ENCODE results near the gene HNRNPH3.

HNRNPH3 gene

GRCh38 chr10:68366600-68366999 lies 34.7 kb downstream of the HNRNPH3 start:
- Histone ChIP-seq H3K9me2 (replicated peaks; ENCODE audit: control insufficient read depth, low read length) (no peaks in the 10 kb centered on the region), H3K27me3 (ENCODE audit: control insufficient read depth, low read length) (no peaks in the 10 kb centered on the region), H4K20me1 (ENCODE audit: control insufficient read depth, insufficient read depth, low read depth, low read length) (no peaks in the 10 kb centered on the region), H3F3A (ENCODE audit: control insufficient read depth, insufficient read depth) (0 out of 2 replicates have a peak, but pooled peaks cover 2% of the 10 kb centered on the region), H3K36me3 (ENCODE audit: control insufficient read depth, low read length) (peaks cover 9% of the 10 kb centered on the region), H3K27ac (ENCODE audit: low read depth, low read length) (no peak overlapping the region), H3K4me1 (ENCODE audit: control insufficient read depth, low read length) (peaks cover 10% of the 10 kb centered on the region), H3K4me2 (ENCODE audit: low read length) (no peak overlapping the region), H3K79me2 (ENCODE audit: control insufficient read depth, low read length) (no peaks in the 10 kb centered on the region), H3K9me3 (ENCODE audit: control insufficient read depth, insufficient read depth, low read length) (no peaks in the 10 kb centered on the region), H3K4me3 (ENCODE audit: low read length) (no peak overlapping the region)
- no peak for TF ChIP-seq CTCF (IDR thresholded peaks at IDR 0.05; ENCODE audit: low read depth, low read length, poor library complexity, severe bottlenecking)
- no peak for TF ChIP-seq EZH2phosphoT487 (IDR thresholded peaks at IDR 0.05; ENCODE audit: borderline replicate concordance, low read length)

GRCh38 chr10:68367121-68367520 lies 35.3 kb downstream of the HNRNPH3 start:
- Histone ChIP-seq H3K79me2 (ENCODE audit: control insufficient read depth, low read length) (no peaks in the 10 kb centered on the region), H3K36me3 (ENCODE audit: control insufficient read depth, low read length) (peaks cover 9% of the 10 kb centered on the region; the same call in 1 of the 2 replicates)

GRCh38 chr10:68371604-68372003 lies 39.7 kb downstream of the HNRNPH3 start:
- Histone ChIP-seq H3F3A (ENCODE audit: control insufficient read depth, insufficient read depth) (no peaks in the 10 kb centered on the region), H3K36me3 (ENCODE audit: control insufficient read depth, low read length) (peaks cover 20% of the 10 kb centered on the region)

More at GRCh38 chr10:68367121-68367520, 35.3 kb downstream of the HNRNPH3 start:
- Histone ChIP-seq H3K27me3 (ENCODE audit: control insufficient read depth, low read length) (no peaks in the 10 kb centered on the region), H3K9me3 (ENCODE audit: control insufficient read depth, insufficient read depth, low read length) (no peaks in the 10 kb centered on the region), H3K27ac (ENCODE audit: low read depth, low read length) (no peak overlapping the region), H3F3A (ENCODE audit: control insufficient read depth, insufficient read depth) (0 out of 2 replicates have a peak, but pooled peaks cover 2% of the 10 kb centered on the region), H4K20me1 (ENCODE audit: control insufficient read depth, insufficient read depth, low read depth, low read length) (no peaks in the 10 kb centered on the region), H3K4me1 (ENCODE audit: control insufficient read depth, low read length) (peaks cover 10% of the 10 kb centered on the region), H3K4me2 (ENCODE audit: low read length) (no peak overlapping the region), H3K4me3 (ENCODE audit: low read length) (no peak overlapping the region), H3K9me2 (replicated peaks; ENCODE audit: control insufficient read depth, low read length) (no peaks in the 10 kb centered on the region)
- TF ChIP-seq EZH2phosphoT487 (IDR thresholded peaks at IDR 0.05; ENCODE audit: borderline replicate concordance, low read length): no peak

More at GRCh38 chr10:68371604-68372003, 39.7 kb downstream of the HNRNPH3 start:
- Histone ChIP-seq H3K27me3 (ENCODE audit: control insufficient read depth, low read length) (no peaks in the 10 kb centered on the region), H3K9me3 (ENCODE audit: control insufficient read depth, insufficient read depth, low read length) (peaks cover 11% of the 10 kb centered on the region; the same call in 1 of the 2 replicates), H3K4me1 (ENCODE audit: control insufficient read depth, low read length) (no peaks in the 10 kb centered on the region), H3K27ac (ENCODE audit: low read depth, low read length) (no peak overlapping the region), H3K4me2 (ENCODE audit: low read length) (no peak overlapping the region), H4K20me1 (ENCODE audit: control insufficient read depth, insufficient read depth, low read depth, low read length) (no peaks in the 10 kb centered on the region), H3K79me2 (ENCODE audit: control insufficient read depth, low read length) (no peaks in the 10 kb centered on the region), H3K9me2 (replicated peaks; ENCODE audit: control insufficient read depth, low read length) (no peaks in the 10 kb centered on the region), H3K4me3 (ENCODE audit: low read length) (no peak overlapping the region)
- no peak for TF ChIP-seq CTCF (IDR thresholded peaks at IDR 0.05; ENCODE audit: low read depth, low read length, poor library complexity, severe bottlenecking)
- no peak for TF ChIP-seq EZH2phosphoT487 (IDR thresholded peaks at IDR 0.05; ENCODE audit: borderline replicate concordance, low read length)
